ENCODE measurements around the gene ANTXR2.

ANTXR2 gene

DNA sequence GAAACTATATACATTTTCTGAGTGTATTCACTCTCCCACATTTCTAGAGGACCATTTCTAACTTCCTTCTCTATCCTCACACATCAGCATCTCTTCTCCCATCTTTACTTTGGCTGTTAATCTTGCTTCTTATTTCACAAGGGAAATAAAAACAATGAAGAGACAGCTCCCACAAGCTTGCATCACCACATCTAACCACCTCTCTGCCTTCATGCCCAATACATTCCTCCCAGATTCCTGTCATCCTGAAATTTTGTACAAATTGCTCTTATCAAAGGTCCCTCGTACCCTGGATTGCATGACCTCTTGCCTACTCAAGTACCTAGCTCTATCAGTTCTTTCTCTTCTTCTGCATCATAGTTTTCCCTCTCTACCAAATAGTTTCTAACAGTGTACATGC, 215.2 kb downstream of the ANTXR2 start:
- DNase-seq = no peak

DNA sequence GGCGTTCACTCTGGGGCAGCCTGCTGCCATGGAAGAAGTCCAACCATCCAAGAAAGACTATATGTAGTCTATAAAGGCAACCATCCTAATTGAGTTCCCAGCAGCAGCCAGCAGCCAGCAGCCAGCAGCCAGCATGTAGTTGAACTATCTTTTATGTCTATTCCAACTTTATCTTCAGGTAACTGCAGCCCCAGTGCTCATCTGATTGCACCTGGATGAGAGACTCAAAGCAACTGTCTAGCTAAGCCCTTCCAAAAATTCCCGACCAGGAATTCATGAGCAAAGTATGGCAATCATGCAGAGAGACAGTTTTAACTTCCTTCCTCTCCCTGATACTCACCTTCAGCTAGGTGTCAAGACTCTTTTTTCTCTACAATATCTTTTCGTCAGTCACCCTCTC, 216.8 kb downstream of the ANTXR2 start:
- no peak for DNase-seq

DNA sequence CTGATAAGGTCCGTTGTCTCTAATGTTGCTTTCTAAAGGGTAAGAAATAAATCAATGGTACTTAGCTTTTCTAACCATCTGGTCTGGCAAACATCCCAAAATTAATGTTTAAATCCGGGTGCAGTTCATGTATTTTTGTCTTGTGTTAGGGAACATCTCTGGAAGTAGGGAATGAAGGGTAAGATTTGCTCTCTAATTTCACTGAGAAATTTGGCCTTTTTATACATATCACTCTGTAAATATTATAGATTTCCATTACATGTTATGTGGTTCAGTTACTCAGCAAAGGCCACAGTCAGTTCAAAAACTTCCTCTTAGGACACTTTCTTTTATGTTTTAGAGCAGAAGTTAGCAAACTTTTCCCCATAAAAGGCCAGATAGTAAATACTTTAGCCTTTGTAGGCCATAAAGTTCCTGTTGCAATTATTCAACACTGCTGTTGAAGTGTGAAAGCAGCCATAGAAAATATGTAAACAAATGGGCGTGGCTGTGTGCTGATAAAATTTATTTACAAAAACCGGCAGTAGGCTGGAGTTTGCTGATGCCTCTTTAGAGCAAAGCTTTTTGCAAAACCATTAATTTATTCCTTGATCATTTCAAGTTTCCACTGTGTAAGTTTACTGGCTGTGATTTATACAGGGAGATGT, 218.1 kb downstream of the ANTXR2 start:
- DNase-seq = no peak

- DNase-seq = no peak
Observed at GRCh38 chr4:79852305-79852730, 220.7 kb downstream of the ANTXR2 start.

- DNase-seq = no peak
Observed at GRCh38 chr4:79851625-79852304, 221.3 kb downstream of the ANTXR2 start.
